ENCODE results near the gene FNBP1. TPM values are rescaled to one million over a fixed set of nuclear protein-coding genes. Genes with fewer than 3 reads are reported as not detected.

The FNBP1 gene
- total RNA-seq, 2 donors from 2014 or later: 124 to 141 TPM

GRCh38 chr9:129916707-129917106 is 126.3 kb downstream of the FNBP1 start:
- H3K4me3 Mint-ChIP-seq: no peak overlapping the region
- H3K27me3 Mint-ChIP-seq: no peaks in the 10 kb centered on the region
- H3K9me3 Mint-ChIP-seq: no peaks in the 10 kb centered on the region
- no peak overlapping the region for H3K27ac Mint-ChIP-seq
- H3K36me3 Mint-ChIP-seq: peaks cover 5% of the 10 kb centered on the region
- H3K4me1 Mint-ChIP-seq (ENCODE audit: low read depth in 2 of 2): peaks cover 28 to 30% of the 10 kb centered on the region in 2 donors
- no peak for DNase-seq (ENCODE audit: low spot score)
- no peak for ATAC-seq

GRCh38 chr9:129914051-129914450 is 128.9 kb downstream of the FNBP1 start:
- peaks cover 5% of the 10 kb centered on the region for H3K36me3 Mint-ChIP-seq
- H3K4me3 Mint-ChIP-seq: no peak overlapping the region
- no peak for DNase-seq (ENCODE audit: low spot score)
- H3K9me3 Mint-ChIP-seq: no peaks in the 10 kb centered on the region
- ATAC-seq: no peak
- H3K27me3 Mint-ChIP-seq: no peaks in the 10 kb centered on the region
- H3K4me1 Mint-ChIP-seq (ENCODE audit: low read depth in 2 of 2): peaks cover 20 to 31% of the 10 kb centered on the region in 2 donors
- no peak overlapping the region for H3K27ac Mint-ChIP-seq

GRCh38 chr9:129910628-129911567 is 132.1 kb downstream of the FNBP1 start:
- H3K27ac Mint-ChIP-seq: peak overlapping the region; percentile 17 to 57
- DNase-seq (ENCODE audit: low spot score) (no peak), ATAC-seq (peak in 1 of 2 donors; percentile 31)
- H3K36me3 Mint-ChIP-seq: peaks cover 16% of the 10 kb centered on the region
- H3K4me3 Mint-ChIP-seq: no peak overlapping the region
- H3K9me3 Mint-ChIP-seq: no peaks in the 10 kb centered on the region
- peaks cover 8 to 17% of the 10 kb centered on the region in 2 donors for H3K4me1 Mint-ChIP-seq (ENCODE audit: low read depth in 2 of 2)
- no peaks in the 10 kb centered on the region for H3K27me3 Mint-ChIP-seq

- no peak for ATAC-seq
- Mint-ChIP-seq H3K4me3 (no peak overlapping the region), H3K27me3 (no peaks in the 10 kb centered on the region), H3K9me3 (no peaks in the 10 kb centered on the region), H3K4me1 (ENCODE audit: low read depth in 2 of 2) (peaks cover 8 to 21% of the 10 kb centered on the region in 2 donors), H3K27ac (peak overlapping the region in 1 of 2 donors; percentile 57), H3K36me3 (peaks cover 20% of the 10 kb centered on the region)
- DNase-seq (ENCODE audit: low spot score): no peak
These were observed 133.1 kb downstream of the FNBP1 start for GRCh38 chr9:129909851-129910250.

- Mint-ChIP-seq H3K27me3 (no peaks in the 10 kb centered on the region), H3K4me1 (ENCODE audit: low read depth in 2 of 2) (peaks cover 8 to 24% of the 10 kb centered on the region in 2 donors), H3K27ac (no peak overlapping the region), H3K9me3 (no peaks in the 10 kb centered on the region), H3K4me3 (no peak overlapping the region), H3K36me3 (peaks cover 28% of the 10 kb centered on the region)
- DNase-seq (ENCODE audit: low spot score) (no peak), ATAC-seq (no peak)
These were observed 134.1 kb downstream of the FNBP1 start for GRCh38 chr9:129908906-129909305.

- peak overlapping the region; percentile 3 to 13 for H3K27ac Mint-ChIP-seq
- H3K4me3 Mint-ChIP-seq: no peak overlapping the region
These were observed 135.8 kb downstream of the FNBP1 start for GRCh38 chr9:129907201-129907600.

GRCh38 chr9:129906298-129906697 is 136.7 kb downstream of the FNBP1 start:
- Mint-ChIP-seq H3K4me1 (ENCODE audit: low read depth in 2 of 2) (peaks cover 8 to 25% of the 10 kb centered on the region in 2 donors), H3K36me3 (peaks cover 28% of the 10 kb centered on the region), H3K27ac (peak overlapping the region; percentile 3 to 13), H3K27me3 (no peaks in the 10 kb centered on the region), H3K9me3 (no peaks in the 10 kb centered on the region), H3K4me3 (no peak overlapping the region)
- ATAC-seq (no peak), DNase-seq (ENCODE audit: low spot score) (no peak)

More at GRCh38 chr9:129907201-129907600, 135.8 kb downstream of the FNBP1 start:
- H3K9me3 Mint-ChIP-seq: no peaks in the 10 kb centered on the region
- peaks cover 8 to 22% of the 10 kb centered on the region in 2 donors for H3K4me1 Mint-ChIP-seq (ENCODE audit: low read depth in 2 of 2)
- DNase-seq (ENCODE audit: low spot score): no peak
- peaks cover 28% of the 10 kb centered on the region for H3K36me3 Mint-ChIP-seq
- H3K27me3 Mint-ChIP-seq: no peaks in the 10 kb centered on the region
- ATAC-seq: no peak

- H3K27me3 Mint-ChIP-seq: no peaks in the 10 kb centered on the region
- peaks cover 28% of the 10 kb centered on the region for H3K36me3 Mint-ChIP-seq
- peak overlapping the region; percentile 13 to 28 for H3K27ac Mint-ChIP-seq
- H3K4me3 Mint-ChIP-seq: no peak overlapping the region
- ATAC-seq (no peak), DNase-seq (ENCODE audit: low spot score) (no peak)
- H3K9me3 Mint-ChIP-seq: no peaks in the 10 kb centered on the region
- H3K4me1 Mint-ChIP-seq (ENCODE audit: low read depth in 2 of 2): peaks cover 0 to 17% of the 10 kb centered on the region in 2 donors
These were observed 138.3 kb downstream of the FNBP1 start for GRCh38 chr9:129904734-129905133.

- H3K36me3 Mint-ChIP-seq: peaks cover 34% of the 10 kb centered on the region
- H3K4me1 Mint-ChIP-seq (ENCODE audit: low read depth in 2 of 2): peaks cover 0 to 25% of the 10 kb centered on the region in 2 donors
- DNase-seq (ENCODE audit: low spot score): no peak
- H3K27me3 Mint-ChIP-seq: no peaks in the 10 kb centered on the region
- H3K27ac Mint-ChIP-seq: peak overlapping the region in 1 of 2 donors; percentile 78
- ATAC-seq: no peak
- H3K4me3 Mint-ChIP-seq: no peak overlapping the region
- H3K9me3 Mint-ChIP-seq: no peaks in the 10 kb centered on the region
These were observed 140.3 kb downstream of the FNBP1 start for GRCh38 chr9:129902740-129903134.

- ATAC-seq (no peak), DNase-seq (ENCODE audit: low spot score) (no peak)
- H3K27me3 Mint-ChIP-seq: no peaks in the 10 kb centered on the region
- H3K36me3 Mint-ChIP-seq: peaks cover 33% of the 10 kb centered on the region
- peaks cover under 1 to 25% of the 10 kb centered on the region in 2 donors for H3K4me1 Mint-ChIP-seq (ENCODE audit: low read depth in 2 of 2)
- no peaks in the 10 kb centered on the region for H3K9me3 Mint-ChIP-seq
- H3K27ac Mint-ChIP-seq: peak overlapping the region; percentile 43 to 78
- H3K4me3 Mint-ChIP-seq: no peak overlapping the region
These were observed 140.8 kb downstream of the FNBP1 start for GRCh38 chr9:129901993-129902739.

- no peak for ATAC-seq
- peaks cover 13 to 33% of the 10 kb centered on the region in 2 donors for H3K4me1 Mint-ChIP-seq (ENCODE audit: low read depth in 2 of 2)
- DNase-seq (ENCODE audit: low spot score): no peak
- no peaks in the 10 kb centered on the region for H3K9me3 Mint-ChIP-seq
- H3K4me3 Mint-ChIP-seq: no peak overlapping the region
- peak overlapping the region; percentile 43 to 78 for H3K27ac Mint-ChIP-seq
- peaks cover 35% of the 10 kb centered on the region for H3K36me3 Mint-ChIP-seq
- no peaks in the 10 kb centered on the region for H3K27me3 Mint-ChIP-seq
These were observed 142.5 kb downstream of the FNBP1 start for GRCh38 chr9:129900263-129901027.

- H3K9me3 Mint-ChIP-seq: no peaks in the 10 kb centered on the region
- ATAC-seq (no peak), DNase-seq (ENCODE audit: low spot score) (no peak)
- H3K27ac Mint-ChIP-seq: peak overlapping the region; percentile 43 to 81
- peaks cover 18 to 37% of the 10 kb centered on the region in 2 donors for H3K4me1 Mint-ChIP-seq (ENCODE audit: low read depth in 2 of 2)
- no peak overlapping the region for H3K4me3 Mint-ChIP-seq
- H3K36me3 Mint-ChIP-seq: peaks cover 27% of the 10 kb centered on the region
- H3K27me3 Mint-ChIP-seq: no peaks in the 10 kb centered on the region
These were observed 143.4 kb downstream of the FNBP1 start for GRCh38 chr9:129899620-129900019.

GRCh38 chr9:129898185-129898584 is 144.8 kb downstream of the FNBP1 start:
- peaks cover 25 to 38% of the 10 kb centered on the region in 2 donors for H3K4me1 Mint-ChIP-seq (ENCODE audit: low read depth in 2 of 2)

More at GRCh38 chr9:129898185-129898584, 144.8 kb downstream of the FNBP1 start:
- H3K27me3 Mint-ChIP-seq: no peaks in the 10 kb centered on the region
- ATAC-seq (no peak), DNase-seq (ENCODE audit: low spot score) (no peak)
- peaks cover 21% of the 10 kb centered on the region for H3K36me3 Mint-ChIP-seq
- H3K4me3 Mint-ChIP-seq: no peak overlapping the region
- peak overlapping the region; percentile 81 to 83 for H3K27ac Mint-ChIP-seq
- H3K9me3 Mint-ChIP-seq: no peaks in the 10 kb centered on the region
